Right atrium auricular region (tissue), 2 donors: ENCODE data around the gene MYO5C. TPM values are rescaled to one million over a fixed set of nuclear protein-coding genes. Genes with fewer than 3 reads are reported as not detected.

Experiments
- DNase-seq: peaks from one replicate; pipeline ENCODE4 v3.0.0-alpha.2; 2019; ENCODE audit warnings: low spot score
- H3K27ac ChIP-seq, 2 donors: fragments of 200-600 bp; sonication (generic); 1 replicate in 1 of 2; 2 replicates in 1 of 2; pipeline ENCODE4 v1.5.1; 2016 to 2019
- H3K27me3 ChIP-seq, 2 donors: fragments of 200-600 bp; sonication (generic); one replicate each; pipeline versions ENCODE4 v1.5.1 to v1.6.0; 2017 to 2019
- H3K36me3 ChIP-seq: fragments of 200-600 bp; sonication (generic); one replicate; pipeline ENCODE4 v1.5.1; 2016
- H3K4me1 ChIP-seq, 2 donors: fragments of 200-600 bp; sonication (generic); one replicate each; pipeline versions ENCODE4 v1.5.1 to v1.6.0; 2017 to 2019
- H3K4me3 ChIP-seq, 2 donors: fragments of 200-600 bp; sonication (generic); 1 replicate in 1 of 2; 2 replicates in 1 of 2; pipeline ENCODE4 v1.5.1; 2017 to 2019; ENCODE audit warnings: mild to moderate bottlenecking in 1 of 2, moderate library complexity in 1 of 2
- H3K9me3 ChIP-seq, 2 donors: fragments of 200-600 bp; sonication (generic); one replicate each; pipeline ENCODE4 v1.5.1; 2019
- CTCF ChIP-seq, 2 donors: fragments of 200-600 bp; sonication (generic); IDR thresholded peaks; one replicate each; pipeline ENCODE4 v1.5.1; 2019; ENCODE audit warnings: antibody characterized with exemption in 2 of 2
- total RNA-seq, 2 donors: library from RNA; depleted of rRNA; stranded (reverse); fragments of >200 nt; gene quantifications; one replicate each; pipeline ENCODE4 v1.1.0, GENCODE V29; 2016

Gene MYO5C
- total RNA-seq, 2 donors from 2014 or later: 2.0 to 5.3 TPM

GRCh38 chr15:52255008-52255407 lies 40.6 kb downstream of the MYO5C start:
- no peak for DNase-seq
- no peak for TF ChIP-seq CTCF (IDR thresholded peaks at IDR 0.05)
- no peak overlapping the region for H3K27ac ChIP-seq
- H3K4me3 ChIP-seq: no peak overlapping the region
- H3K4me1 ChIP-seq: peaks cover 0 to 17% of the 10 kb centered on the region in 2 donors
- no peaks in the 10 kb centered on the region for H3K27me3 ChIP-seq
- no peaks in the 10 kb centered on the region for H3K36me3 ChIP-seq
- H3K9me3 ChIP-seq: no peaks in the 10 kb centered on the region

- no peaks in the 10 kb centered on the region for H3K9me3 ChIP-seq
- no peak for DNase-seq
- no peak for TF ChIP-seq CTCF (IDR thresholded peaks at IDR 0.05)
- H3K4me1 ChIP-seq: peaks cover 0 to 17% of the 10 kb centered on the region in 2 donors
- H3K36me3 ChIP-seq: no peaks in the 10 kb centered on the region
- no peak overlapping the region for H3K4me3 ChIP-seq
- no peaks in the 10 kb centered on the region for H3K27me3 ChIP-seq
- H3K27ac ChIP-seq: no peak overlapping the region
These were observed 41.2 kb downstream of the MYO5C start for GRCh38 chr15:52254391-52254790.

- Histone ChIP-seq H3K9me3 (no peaks in the 10 kb centered on the region), H3K4me3 (no peak overlapping the region), H3K4me1 (peaks cover 0 to 15% of the 10 kb centered on the region in 2 donors), H3K27ac (no peak overlapping the region), H3K36me3 (no peaks in the 10 kb centered on the region), H3K27me3 (no peaks in the 10 kb centered on the region)
- no peak for DNase-seq
- TF ChIP-seq CTCF (IDR thresholded peaks at IDR 0.05): no peak
These were observed 42.8 kb downstream of the MYO5C start for GRCh38 chr15:52252781-52253180.

GRCh38 chr15:52251144-52251860 lies 44.3 kb downstream of the MYO5C start:
- Histone ChIP-seq H3K27me3 (no peaks in the 10 kb centered on the region), H3K36me3 (no peaks in the 10 kb centered on the region), H3K9me3 (no peaks in the 10 kb centered on the region), H3K4me3 (no peak overlapping the region), H3K4me1 (peaks cover 0 to under 1% of the 10 kb centered on the region in 2 donors), H3K27ac (no peak overlapping the region)
- no peak for DNase-seq
- TF ChIP-seq CTCF (IDR thresholded peaks at IDR 0.05): no peak

GRCh38 chr15:52247461-52247860 lies 48.1 kb downstream of the MYO5C start:
- no peak for TF ChIP-seq CTCF (IDR thresholded peaks at IDR 0.05)
- H3K4me3 ChIP-seq: no peak overlapping the region
- H3K27me3 ChIP-seq: no peaks in the 10 kb centered on the region
- H3K9me3 ChIP-seq: no peaks in the 10 kb centered on the region
- no peaks in the 10 kb centered on the region for H3K4me1 ChIP-seq
- no peaks in the 10 kb centered on the region for H3K36me3 ChIP-seq
- H3K27ac ChIP-seq: no peak overlapping the region
- DNase-seq: no peak
